SW480 (cell line): ENCODE measurements around the gene SYT5.
A peak's percentile ranks its signal among the peaks of the same experiment; 100 is the strongest.

Experiments
- DNase-seq: peaks from one replicate; pipeline ENCODE4 v3.0.0-alpha.2; 2016; ENCODE audit warnings: low spot score

The SYT5 gene

DNA sequence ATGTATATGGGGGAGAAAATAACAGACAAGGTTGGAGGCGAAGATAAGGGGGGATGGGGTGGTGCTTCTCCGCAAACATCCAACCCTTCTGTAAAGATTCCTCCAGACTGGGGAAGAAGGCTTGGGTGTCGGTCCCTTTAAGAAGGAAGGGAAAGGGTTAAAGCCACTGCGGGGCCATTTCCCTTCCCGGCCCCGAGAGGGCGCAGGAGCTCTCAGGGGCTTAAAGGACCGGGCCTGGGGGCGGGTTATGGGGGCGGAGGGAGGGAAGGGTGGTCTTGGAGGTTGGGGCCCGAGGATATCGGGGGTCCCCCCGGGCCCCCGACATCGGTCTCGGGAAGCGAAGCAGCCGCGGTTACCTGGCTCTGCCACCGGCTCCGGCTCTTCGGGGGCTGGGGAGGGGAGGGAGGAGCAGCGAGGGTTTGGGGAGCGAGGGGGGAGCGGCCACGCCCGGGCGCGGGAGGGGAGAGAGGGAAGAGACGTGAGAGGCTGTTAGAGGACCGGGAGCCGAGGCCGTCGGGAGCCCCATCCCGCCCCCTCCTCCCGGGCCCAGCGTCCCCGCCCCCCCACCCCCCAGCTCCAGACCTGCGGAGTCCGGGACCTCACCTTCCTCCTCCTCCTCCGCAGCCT lies 33.9 kb downstream of the SYT5 start:
- peak; percentile 82 for DNase-seq

DNA sequence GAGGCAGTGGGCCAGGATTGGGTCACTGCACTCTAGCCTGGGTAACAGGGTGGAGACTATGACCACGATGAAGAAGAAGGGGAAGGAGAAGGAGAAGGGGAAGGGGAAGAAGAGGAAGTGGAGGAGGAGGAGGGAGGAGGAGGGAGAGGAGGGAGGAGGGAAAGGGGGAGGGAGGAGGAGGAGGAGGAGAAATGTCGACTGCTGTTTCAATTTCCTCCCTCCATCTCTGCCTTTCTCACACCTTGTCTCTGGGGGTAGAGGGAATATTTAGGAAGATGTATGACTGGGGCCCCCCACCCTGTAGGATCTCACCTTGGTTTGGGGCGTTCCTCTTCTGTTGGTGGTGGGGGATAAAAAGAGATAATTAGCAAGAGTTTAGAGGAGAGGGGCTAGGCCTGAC lies 34.9 kb downstream of the SYT5 start:
- DNase-seq, result no peak

DNA sequence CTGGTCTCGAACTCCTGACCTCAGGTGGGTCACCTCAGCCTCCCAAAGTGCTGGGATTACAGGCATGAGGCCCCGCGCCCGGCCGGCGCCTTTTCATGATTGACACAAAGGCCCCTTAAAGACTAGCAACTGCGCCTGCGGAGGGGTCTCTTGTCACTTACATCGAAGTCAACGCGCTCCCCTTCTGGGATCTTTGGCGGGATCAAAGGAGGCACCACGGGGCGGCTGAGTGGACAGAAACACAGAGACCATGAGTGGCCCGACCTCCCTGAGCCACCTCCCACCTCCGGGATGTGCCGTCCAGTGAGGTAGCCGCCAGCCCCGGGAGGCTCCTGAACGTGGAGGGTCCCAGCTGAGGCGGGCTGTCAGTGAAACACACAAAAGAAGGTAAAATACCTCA lies 38.4 kb downstream of the SYT5 start:
- no peak for DNase-seq

DNA sequence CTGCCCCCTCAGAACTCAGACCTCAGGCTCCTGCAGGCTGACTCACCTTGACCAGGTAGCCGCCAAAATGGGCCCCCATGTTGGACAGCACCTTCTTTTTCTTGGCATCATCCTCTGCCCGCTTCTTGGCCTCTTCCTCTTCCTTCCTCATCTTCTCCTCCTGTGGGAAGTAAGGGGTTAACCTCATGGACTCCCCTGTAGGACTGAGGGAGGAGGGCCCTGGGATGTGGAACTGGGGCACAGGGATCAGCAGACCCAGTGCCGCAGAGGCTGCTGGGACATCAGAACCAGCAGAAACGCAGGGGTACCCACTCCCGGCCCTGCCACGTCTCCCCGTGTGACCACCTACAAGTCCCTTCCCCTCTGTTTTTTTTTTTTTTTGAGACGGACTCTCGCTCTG lies 42.2 kb downstream of the SYT5 start:
- no peak for DNase-seq

DNA sequence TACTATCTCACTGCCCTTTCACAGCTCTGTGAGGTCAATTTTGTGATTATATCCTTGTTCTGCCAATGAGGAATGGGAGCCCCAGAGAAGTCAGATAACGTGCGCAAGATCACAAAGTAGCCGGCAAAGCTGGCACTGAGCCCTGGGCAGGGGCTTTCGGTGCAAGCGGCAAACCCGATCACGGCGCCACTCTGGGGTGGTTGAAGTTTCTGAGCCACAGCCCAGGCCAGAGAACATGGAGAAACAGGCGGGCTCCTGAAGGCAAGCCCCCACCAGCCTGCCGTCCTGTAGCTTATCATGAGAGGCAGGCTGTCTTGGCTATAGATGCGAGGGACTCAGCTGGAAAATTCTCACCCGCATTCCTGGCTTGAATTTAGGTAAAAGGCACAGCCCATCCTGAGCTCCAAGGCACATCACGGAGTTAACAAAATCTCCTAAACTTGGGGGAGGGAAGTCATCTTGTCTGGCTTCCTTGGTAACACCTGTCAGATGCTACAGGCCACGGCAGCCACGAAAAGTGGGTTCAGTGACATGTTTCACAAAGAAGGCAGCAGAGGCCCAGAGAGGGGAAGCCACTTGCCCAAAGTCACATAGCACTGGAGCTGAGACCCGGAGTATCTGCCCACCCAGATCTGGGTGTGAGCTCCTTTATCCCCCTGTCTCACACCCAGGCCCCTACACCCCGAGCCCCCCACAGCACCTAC lies 43.5 kb downstream of the SYT5 start:
- no peak for DNase-seq

DNA sequence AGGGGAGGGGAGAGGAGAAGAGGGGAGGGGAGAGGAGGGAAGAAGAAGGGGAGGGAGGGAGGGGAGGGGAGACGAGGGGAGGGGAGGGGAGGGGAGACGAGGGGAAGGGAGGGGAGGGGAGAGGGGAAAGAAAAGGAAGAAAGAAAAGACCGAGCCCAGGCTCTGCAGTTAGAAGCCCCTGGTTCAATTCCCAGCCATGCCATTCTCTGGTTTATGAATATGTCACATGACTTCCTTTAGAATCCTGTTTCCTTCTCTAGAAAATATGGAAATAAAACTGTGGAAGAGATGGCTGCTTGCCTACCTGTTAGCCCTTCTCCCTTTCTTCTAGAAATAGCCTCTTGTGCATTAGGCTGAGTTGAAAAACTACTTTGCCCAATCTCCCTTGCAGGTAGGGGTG lies 45.4 kb downstream of the SYT5 start:
- no peak for DNase-seq

DNA sequence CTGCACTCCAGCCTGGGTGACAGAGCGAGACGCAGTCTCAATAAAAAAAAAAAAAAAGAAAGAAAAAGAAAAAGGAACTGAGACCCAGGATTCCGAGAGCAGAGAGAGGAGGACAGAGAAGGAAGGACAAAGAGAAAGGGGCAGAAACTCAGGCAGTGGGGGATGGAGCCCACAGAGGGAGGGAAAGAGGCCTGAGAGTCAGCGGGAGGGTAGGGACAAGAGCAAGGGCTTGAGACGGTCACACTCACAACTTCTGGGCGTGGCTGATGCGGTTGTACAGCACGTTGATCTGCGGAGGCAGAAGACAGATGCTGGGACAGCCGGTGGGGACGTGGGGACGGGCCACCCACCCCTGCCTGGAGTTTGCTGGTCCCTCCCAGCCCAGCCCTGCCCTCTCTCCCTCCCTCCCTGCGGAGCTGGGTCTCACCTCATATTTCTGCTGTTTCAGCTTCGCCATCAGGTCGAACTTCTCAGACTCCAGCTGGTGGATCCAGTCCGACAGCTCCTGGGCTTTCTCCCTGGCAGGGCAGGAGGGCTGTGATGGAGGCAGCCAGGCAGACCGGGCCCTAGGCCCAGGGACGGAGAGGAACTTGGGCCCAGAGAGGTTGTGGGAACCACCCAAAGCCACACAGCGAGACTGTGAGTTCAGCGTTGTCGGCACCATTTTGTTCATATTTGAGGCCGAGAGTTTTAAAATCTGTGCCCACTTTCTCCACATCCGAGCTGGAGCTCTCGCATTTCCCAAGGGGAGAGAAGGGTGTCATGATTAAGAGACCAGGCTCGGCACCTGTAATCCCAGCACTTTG lies 46.2 kb downstream of the SYT5 start:
- DNase-seq, result no peak

GRCh38 chr19:55132453-55133129 lies 47.5 kb downstream of the SYT5 start:
- DNase-seq, result no peak

DNA sequence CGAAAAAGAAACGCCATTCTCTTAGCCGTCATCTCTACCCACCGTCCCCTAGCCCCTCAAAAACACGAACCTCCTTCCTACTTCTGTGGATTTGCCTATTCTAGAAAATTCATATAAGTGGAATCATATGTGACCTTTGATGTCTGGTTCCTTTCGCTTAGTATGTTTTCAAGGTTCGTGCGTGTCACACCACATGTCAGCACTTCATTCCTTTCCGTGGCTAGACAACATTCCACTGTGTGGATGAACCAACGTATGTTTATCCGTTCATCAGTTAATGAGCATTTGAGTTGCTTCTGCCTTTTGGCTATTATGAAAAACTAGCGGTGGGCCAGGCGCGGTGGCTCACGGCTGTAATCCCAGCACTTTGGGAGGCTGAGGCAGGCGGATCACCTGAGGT lies 48.7 kb downstream of the SYT5 start:
- DNase-seq, result no peak
